CD4-positive, alpha-beta T cell treated with Interleukin-10 for 1 hour (primary cell): ENCODE measurements around the gene CELSR1.

Experiments used
- DNase-seq: peaks from one replicate; pipeline ENCODE4 v3.0.0-alpha.2; 2020

The CELSR1 gene, protein sequence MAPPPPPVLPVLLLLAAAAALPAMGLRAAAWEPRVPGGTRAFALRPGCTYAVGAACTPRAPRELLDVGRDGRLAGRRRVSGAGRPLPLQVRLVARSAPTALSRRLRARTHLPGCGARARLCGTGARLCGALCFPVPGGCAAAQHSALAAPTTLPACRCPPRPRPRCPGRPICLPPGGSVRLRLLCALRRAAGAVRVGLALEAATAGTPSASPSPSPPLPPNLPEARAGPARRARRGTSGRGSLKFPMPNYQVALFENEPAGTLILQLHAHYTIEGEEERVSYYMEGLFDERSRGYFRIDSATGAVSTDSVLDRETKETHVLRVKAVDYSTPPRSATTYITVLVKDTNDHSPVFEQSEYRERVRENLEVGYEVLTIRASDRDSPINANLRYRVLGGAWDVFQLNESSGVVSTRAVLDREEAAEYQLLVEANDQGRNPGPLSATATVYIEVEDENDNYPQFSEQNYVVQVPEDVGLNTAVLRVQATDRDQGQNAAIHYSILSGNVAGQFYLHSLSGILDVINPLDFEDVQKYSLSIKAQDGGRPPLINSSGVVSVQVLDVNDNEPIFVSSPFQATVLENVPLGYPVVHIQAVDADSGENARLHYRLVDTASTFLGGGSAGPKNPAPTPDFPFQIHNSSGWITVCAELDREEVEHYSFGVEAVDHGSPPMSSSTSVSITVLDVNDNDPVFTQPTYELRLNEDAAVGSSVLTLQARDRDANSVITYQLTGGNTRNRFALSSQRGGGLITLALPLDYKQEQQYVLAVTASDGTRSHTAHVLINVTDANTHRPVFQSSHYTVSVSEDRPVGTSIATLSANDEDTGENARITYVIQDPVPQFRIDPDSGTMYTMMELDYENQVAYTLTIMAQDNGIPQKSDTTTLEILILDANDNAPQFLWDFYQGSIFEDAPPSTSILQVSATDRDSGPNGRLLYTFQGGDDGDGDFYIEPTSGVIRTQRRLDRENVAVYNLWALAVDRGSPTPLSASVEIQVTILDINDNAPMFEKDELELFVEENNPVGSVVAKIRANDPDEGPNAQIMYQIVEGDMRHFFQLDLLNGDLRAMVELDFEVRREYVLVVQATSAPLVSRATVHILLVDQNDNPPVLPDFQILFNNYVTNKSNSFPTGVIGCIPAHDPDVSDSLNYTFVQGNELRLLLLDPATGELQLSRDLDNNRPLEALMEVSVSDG (N-terminal part only)

DNA sequence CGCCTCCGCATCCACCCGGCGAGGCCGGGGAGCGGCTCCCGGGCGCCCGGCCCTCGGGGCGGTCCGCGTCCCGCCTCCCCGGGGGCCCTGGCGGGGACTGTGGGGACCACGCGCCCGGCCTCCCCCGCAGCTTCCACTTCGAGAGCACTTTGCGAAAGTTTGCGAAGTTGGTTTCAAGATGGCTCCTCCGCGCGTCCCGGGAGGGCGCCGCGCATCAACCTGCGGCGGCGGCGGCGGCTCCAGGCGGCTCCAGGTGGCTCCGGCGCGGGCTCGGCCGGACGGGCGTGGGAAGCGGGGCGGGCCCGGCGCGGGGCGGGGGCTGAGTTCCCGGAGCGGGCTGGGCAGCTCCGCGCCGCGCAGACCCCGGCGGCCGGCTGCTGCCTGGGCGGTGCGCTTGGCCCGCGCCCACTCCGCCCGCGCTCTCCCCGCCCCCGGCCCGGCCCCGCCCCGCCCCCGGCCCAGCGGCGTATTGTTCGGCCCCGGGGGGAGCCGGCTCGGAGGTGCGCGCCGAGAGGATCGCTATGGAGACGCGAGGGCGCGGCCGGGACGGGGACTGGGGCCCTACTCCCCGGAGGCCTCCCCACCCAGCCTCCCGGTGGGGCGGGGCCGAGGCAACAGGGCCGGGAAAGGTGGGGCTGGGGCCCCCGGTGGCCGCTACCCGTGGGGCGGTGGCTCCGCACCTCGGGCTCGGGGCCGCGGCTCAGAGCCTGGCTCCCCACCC lies at the start of gene CELSR1:
CELSR1 (minus strand) TSS at position 396 of the 721 bp plus-strand sequence. CDS start 450 bp downstream, outside the sequence.
- DNase-seq = no peak

DNA sequence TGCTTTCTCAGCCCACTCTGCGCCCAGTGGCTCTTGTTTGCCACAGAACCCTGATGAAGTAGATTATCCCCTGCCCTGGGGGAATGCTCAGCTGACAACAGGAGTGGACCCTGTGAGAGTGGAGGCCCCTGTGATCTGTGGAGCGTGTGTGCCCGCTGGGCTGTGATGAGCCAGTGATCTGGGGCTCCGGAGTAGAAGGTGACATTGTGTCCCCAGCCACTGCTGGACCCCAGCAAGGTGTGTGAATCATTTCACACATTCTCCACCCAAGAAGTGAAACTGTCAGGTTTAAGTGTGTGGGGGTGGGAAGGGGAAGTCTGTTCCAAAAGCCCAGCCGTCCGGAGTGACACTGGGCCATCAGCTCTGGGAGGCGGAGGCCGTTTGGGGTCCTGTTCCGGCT lies 49.6 kb upstream of the CELSR1 start:
- no peak for DNase-seq

GRCh38 chr22:46586531-46587011 lies 49.2 kb upstream of the CELSR1 start:
- no peak for DNase-seq

DNA sequence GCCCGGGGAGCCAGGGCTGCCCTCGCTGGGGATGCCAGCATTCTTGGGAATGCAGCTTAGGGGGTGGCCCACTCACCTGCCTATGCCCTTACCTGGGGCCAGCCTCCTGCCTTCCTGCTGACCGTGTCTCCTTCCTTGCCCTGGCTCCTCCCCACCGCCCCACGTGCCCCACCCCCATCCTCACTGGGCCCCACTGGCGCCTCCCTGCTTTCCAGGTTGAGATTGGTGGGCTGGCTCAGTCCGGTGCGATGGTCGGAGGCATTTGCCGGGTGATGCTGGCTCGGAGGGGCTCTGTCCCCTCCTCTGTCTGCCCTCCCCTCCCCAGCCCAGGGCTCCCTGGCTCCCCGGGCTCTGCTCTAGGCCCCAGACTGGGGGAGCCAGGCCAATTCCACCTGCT lies 48.7 kb upstream of the CELSR1 start:
- no peak for DNase-seq

DNA sequence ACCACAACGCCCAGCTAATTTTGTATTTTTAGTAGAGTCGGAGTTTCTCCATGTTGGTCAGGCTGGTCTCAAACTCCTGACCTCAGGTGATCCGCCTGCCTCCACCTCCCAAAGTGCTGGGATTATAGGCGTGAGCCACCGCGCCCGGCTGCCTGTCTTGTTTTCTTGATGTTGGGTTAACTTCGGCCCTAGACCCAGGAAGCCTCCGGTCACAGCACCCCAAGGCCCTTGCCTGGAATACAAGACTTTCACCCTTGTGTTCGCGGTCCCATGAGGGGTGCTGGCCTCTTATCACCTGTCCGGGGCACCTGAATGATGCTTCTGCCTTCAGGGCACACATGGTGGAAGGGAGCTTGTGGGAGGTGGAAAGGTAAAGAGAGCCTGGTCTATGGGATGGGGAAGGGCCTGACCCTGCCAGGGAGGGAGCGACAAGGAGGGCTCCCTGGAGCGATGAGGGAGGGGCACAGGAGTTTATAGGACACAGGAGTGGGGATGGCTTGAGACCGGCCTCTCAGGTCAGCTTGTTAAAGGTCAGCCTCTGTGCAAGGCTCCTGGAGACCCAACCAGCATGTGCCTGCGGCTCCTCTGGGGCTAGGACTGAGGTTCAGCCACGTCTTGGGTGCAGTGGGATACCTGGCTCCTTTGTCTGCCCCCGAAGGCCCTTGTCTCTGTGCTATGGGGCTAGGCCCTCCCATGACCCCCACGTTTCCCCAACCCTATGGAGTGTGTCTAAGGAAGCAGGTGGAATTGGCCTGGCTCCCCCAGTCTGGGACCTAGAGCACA lies 48.1 kb upstream of the CELSR1 start:
- DNase-seq = no peak

DNA sequence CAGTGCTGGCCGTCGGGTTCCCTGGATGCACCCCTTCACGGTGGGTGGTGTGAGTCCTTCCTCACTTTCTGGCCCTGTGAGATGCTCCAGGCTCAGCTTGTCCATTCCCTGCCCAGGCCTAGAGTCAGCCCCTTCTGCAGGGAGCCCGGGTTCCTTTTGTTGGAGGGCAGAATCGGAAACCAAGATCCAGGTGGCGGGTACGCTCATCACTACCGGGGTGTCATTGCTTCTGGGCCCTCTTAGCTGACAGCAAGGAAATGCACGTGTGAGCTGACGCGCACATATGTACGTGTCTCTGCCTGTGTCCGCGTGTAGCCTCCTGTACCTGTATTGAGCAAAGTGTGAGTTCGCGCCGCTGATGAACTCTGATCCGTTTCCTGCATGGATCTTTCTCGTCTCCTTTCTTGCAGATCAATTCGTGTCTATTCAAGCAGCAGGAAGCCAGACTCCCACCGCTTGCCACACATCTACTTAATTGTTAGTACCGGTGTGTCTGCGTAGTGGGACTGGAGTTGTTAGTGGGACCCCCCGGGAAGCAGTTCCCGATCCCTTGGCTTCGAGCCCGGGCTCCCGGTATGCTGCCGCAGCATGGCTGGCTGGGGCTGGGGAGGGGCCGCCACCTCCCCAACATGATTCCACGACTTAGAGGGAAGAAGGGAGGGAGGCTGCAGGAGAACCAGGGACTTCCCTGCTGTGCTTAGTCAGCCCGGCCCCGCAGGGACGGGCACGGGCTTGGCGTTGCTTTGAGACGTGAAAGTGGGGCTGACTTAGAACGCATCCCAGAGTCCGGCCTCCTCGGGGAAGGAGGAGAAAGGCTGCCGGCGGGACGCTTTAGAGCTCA lies 46.9 kb upstream of the CELSR1 start:
- DNase-seq = no peak

GRCh38 chr22:46583571-46583970 lies 46.2 kb upstream of the CELSR1 start:
- no peak for DNase-seq

- DNase-seq = no peak
Measured at GRCh38 chr22:46582281-46582933, 45.0 kb upstream of the CELSR1 start.

DNA sequence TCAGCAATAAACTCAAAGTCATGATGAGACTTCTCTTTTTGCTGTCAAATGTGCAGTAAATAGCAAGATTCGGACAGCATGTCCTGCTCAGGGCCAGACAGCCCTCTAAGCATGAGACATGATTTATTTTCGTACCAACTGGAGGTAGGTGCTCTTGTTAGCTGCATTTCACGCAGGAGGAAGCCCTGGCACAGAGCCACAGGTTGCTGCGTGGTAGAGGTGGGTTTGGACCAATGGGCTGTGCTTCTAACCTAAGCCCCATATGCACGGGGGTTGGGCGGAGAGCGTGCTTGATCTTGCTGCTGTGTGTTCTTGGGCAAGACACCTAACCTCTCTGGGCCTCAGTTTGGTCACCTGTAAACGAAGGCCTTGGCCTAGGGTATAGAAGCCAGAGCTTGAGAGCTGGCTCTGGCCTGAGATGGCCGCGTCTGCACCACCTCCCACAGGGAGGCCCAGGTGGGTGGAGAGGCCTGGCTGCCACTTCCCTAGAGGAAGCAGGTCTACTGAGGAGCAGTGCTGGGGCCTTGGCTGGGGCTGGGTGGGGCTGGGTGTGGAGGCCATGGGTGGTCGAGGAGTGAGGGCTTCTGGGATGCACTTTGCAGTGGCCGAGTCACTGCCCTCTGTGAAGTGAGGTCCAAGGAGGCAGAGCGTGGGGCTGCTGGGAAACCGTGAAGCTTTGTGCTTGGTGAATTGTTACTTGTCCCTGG lies 44.3 kb upstream of the CELSR1 start:
- DNase-seq = no peak

GRCh38 chr22:46580940-46581537 lies 43.6 kb upstream of the CELSR1 start:
- DNase-seq = no peak

- DNase-seq = no peak
Measured at GRCh38 chr22:46579751-46580449, 42.5 kb upstream of the CELSR1 start.

DNA sequence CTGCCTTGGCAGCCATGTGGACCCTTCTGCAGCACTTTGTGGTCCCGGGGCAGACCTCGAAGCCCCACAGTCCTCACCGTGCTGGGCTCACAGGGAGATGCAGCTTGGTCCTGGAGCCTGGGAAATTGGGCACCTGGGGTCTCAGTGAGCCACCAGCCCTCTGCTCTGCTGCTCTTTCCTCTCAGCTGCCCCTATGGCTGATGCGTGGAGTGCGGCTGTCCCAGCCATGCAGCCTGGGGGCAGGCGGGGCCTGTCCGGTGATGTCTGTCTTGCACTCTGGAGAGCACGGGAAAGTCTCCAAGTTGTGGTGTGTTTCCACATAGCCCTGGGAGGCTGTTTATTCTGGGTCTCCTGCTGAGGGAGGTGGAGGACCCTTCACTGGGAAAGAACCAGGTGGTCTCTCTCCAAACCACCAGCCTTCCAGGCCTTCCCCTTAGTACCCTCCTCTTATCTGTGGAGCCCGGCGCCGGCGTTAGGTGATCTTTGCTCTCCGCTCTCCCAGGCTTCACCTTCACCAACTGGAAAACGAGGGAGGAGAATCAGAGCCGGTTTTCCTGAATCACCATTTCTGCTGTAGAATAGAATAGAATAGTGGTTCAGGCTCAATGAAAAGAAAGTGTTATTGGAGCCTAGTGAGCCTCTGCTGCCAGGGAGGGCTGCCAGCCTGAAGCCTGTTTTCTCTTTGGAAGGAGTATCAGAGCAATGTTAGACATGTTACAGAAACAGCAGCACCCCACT lies 41.6 kb upstream of the CELSR1 start:
- DNase-seq = no peak

GRCh38 chr22:46578251-46578823 lies 40.9 kb upstream of the CELSR1 start:
- DNase-seq = no peak

- DNase-seq = no peak
Measured at GRCh38 chr22:46577368-46578249, 40.2 kb upstream of the CELSR1 start.

- DNase-seq = peak; percentile 71
Measured at GRCh38 chr22:46576556-46577367, 39.3 kb upstream of the CELSR1 start.
